Measurements from ENCODE around the gene OR2J2.

DNA sequence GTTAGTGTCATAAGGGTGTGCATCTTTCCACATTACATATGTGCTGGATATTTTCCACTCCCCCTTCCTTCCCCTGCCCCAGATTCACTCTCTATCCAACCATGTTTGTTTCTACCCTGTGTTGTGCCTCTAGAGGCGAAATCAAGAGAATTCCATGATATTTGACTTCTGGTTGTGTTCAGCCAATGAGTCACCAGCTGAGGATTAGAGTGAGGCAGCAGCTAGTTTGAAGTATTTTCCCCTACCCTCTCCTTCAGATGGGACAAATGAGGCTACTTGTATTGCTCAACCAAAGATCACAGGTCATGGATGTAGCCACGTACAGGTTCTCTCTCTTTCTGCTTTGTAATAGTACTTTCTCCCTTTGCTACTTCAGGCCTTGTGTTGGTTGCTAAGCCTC lies 24.5 kb upstream of the OR2J2 start:
- no peak for TF ChIP-seq CTCF (IDR thresholded peaks at IDR 0.05; ENCODE audit: extremely low read depth in 1 of 2, insufficient read depth in 1 of 2, low read depth in 1 of 2, low read length in 2 of 2)
- TF ChIP-seq POLR2AphosphoS5 (IDR thresholded peaks at IDR 0.05; ENCODE audit: insufficient read depth, low read depth, low read length): no peak
- no peak for TF ChIP-seq POLR2A (IDR thresholded peaks at IDR 0.05; ENCODE audit: low read depth, low read length)
- TF ChIP-seq, protein P1, sequence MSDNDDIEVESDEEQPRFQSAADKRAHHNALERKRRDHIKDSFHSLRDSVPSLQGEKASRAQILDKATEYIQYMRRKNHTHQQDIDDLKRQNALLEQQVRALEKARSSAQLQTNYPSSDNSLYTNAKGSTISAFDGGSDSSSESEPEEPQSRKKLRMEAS (IDR thresholded peaks at IDR 0.05; ENCODE audit: insufficient read depth, insufficient read length): no peak
- TF ChIP-seq MYC (IDR thresholded peaks at IDR 0.05; ENCODE audit: low read depth, low read length): no peak
- no peak for TF ChIP-seq FOS (IDR thresholded peaks at IDR 0.05; ENCODE audit: borderline replicate concordance, insufficient read depth, low read length)
- TF ChIP-seq EZH2 (IDR thresholded peaks at IDR 0.05; ENCODE audit: borderline replicate concordance, low read depth, low read length, severe bottlenecking): no peak
